Right ventricle myocardium inferior (tissue), 1 donor: ENCODE results near the gene ZFYVE16. TPM values are rescaled to one million over a fixed set of nuclear protein-coding genes. Genes with fewer than 3 reads are reported as not detected.
A peak's percentile ranks its signal among the peaks of the same experiment; 100 is the strongest.
"Not testable (repeated sequence)": the region's sequence is repeated elsewhere in the genome, so short reads cannot be mapped to it uniquely, and the experiment has no call there.

Source experiments
- ATAC-seq: fragments of 200-7000 bp; cut with Tn5 transposase; one replicate; pipeline ENCODE4 v1.9.1; 2020; ENCODE audit warnings: mild to moderate bottlenecking, moderate library complexity
- DNase-seq: peaks from one replicate; pipeline ENCODE4 v3.0.0; 2021; ENCODE audit errors: missing footprints
- intact Hi-C: fragments of 100-400 bp; cut with DNase I; formaldehyde crosslinking; loops from one replicate; pipeline ENCODE4 v1.11.0; 2022
- total RNA-seq: library from RNA; stranded (reverse); fragmentation: NEBNext Ultra II Directional; extraction: Animal tissue kit (Norgen Biotek cat#: 25700); gene quantifications from one replicate; pipeline ENCODE4 v1.2.1, GENCODE V29; 2021
- donor health status: DM: no; HTN: yes; CAD: no; lungs with severe emphysema.

The ZFYVE16 gene
- total RNA-seq, 1 donor from 2014 or later: 32.8 TPM

DNA sequence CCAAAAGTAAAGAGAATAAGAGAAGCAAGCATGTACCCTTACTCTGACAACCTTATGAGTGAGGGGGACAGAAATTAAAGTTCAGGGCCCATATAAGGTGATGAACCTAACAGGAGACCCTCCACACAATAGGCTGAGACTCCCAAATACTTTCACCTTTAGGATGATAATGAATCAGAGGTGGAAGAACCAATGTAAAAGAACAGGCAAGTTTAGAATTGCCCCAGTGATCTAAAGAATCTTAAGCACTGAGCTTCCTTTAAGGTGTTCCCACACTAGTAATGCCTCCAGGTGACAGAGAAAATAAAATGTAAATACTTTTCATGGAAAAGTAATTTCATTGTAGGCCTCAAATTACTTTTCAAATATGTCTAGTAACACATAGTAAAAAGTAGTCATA, 71.8 kb downstream of the ZFYVE16 start:
- ATAC-seq: no peak
- intact Hi-C loops: loop anchor here (10.0 kb wide), 1 partner anchor 715 kb away; no protein-coding TSS in a partner anchor
- no peak for DNase-seq

DNA sequence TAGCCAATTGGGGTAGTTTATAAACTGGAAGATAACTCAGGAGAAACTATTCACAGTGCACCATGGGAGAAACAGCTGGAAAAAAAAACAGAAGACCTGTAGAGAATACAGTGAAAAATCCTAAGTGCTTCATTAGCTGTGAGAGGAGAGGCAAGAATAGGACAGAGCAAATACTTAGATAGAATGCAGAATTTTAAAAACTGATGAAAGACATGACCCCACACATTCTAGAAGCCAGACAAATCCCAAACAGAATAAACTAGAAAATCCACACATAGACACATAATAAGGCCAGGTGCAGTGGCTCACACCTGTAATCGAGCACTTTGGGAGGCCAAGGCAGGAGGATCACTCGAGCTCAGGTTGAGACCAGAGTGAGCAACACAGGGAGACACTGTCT, 72.5 kb downstream of the ZFYVE16 start:
- intact Hi-C loops: loop anchor here (10.0 kb wide), 1 partner anchor 714 kb away; no protein-coding TSS in a partner anchor
- ATAC-seq (no peak), DNase-seq (no peak)

DNA sequence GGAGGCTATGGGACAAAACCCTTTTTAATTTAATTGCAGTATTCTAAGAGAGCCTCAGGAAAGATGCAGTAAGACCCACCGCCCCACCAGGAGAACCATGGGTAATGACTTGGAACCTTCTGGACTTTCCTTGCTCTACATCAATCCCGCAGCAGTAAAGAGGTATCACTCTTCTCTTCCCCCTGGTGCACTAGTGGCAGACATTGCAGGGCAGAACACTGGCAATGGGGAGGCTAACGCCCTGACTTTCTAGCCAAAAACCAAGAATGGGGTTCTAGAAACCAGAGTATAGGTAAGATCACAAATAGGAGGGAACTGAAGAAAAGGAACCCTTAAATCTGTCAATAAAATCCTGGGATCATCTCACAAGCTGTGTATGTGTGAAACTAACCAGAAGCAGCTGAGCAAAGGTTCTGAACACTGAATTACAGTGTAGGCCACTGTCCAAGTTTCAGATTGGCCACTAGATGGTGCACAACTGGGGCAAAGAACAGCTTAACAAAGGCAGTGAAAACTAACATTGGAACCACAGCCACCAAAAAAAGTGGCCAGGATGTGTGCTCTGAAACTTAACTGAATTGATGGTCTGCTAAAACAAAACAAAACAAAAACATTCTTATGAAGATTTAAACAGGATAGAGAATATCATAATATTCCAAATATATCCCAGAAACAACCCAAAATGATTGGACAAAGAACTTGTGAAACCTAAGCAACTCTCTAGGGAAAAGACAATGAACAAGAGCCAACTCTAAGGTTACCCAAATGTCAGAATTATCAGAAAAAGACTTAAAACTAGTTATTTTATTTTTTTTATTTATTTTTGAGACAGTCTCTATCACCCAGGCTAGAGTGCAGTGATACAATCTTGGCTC, 73.4 kb downstream of the ZFYVE16 start:
- no peak for ATAC-seq
- DNase-seq: no peak
- intact Hi-C loops: loop anchor here (10.0 kb wide), 1 partner anchor 714 kb away; no protein-coding TSS in a partner anchor

DNA sequence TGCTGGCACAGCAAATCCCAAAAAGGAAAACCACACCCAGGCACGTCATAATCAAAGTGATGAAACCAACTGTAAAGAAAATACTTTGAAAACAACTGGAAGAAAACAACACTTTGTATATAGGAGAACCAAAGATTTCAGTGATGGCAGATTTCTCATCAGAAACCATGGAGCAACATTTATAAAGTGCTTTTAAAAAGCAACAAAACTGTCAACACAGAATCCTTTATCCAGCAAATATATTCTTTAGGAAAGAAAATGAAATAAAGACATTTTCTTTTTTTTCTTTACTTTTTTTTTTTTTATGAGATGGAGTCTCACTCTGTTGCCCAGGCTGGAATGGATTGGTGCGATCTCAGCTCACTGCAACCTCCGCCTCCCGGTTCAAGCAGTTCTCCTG, 74.7 kb downstream of the ZFYVE16 start:
- DNase-seq (no peak), ATAC-seq (no peak)
- intact Hi-C loops: loop anchor here (10.0 kb wide), 1 partner anchor 712 kb away; no protein-coding TSS in a partner anchor

DNA sequence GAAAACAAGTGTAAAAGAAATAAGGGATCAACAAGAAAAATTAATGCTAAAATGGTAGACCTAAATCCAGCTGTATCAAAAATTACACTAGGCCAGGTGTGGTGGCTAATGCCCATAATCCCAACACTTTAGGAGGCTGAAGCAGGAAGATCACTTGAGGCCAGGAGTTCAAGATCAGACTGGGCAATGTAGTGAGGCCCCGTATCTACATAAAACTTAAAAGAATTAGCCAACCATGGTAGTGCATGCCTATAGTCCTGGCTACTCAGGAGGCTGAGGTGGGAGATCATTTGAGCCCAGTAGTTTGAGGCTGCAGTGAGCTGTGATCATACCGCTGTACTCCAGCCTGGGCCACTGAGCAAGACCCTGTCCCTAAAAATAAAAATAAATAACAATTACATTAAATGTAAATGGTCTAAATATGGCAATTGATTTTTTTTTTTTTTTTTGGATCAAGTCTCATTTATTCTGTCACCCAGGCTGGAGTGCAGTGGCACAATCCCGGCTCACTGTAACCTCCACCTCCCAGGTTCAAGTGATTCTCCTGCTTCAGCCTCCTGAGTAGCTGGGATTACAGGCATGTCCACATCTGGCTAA, 75.9 kb downstream of the ZFYVE16 start:
- DNase-seq: no peak
- intact Hi-C loops: loop anchor here (10.0 kb wide), 1 partner anchor 711 kb away; no protein-coding TSS in a partner anchor
- no peak for ATAC-seq

DNA sequence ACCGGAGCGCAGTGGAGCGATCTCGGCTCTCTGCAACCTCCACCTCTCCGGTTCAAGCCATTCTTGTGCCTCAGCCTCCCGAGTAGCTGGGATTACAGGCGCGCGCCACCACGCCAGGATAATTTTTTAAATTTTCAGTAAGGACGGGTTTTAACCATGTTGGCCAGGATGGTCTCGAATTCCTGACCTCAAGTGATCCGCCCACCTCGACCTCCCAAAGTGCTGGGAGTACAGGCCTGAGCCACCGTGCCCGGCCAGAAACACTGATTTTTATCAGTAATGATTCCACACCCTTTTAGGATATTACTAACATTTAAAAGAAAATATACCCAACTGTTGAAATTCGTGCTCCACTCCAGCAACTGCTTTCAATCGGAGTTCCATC, 79.6 kb downstream of the ZFYVE16 start:
- no peak for ATAC-seq
- no peak for DNase-seq

DNA sequence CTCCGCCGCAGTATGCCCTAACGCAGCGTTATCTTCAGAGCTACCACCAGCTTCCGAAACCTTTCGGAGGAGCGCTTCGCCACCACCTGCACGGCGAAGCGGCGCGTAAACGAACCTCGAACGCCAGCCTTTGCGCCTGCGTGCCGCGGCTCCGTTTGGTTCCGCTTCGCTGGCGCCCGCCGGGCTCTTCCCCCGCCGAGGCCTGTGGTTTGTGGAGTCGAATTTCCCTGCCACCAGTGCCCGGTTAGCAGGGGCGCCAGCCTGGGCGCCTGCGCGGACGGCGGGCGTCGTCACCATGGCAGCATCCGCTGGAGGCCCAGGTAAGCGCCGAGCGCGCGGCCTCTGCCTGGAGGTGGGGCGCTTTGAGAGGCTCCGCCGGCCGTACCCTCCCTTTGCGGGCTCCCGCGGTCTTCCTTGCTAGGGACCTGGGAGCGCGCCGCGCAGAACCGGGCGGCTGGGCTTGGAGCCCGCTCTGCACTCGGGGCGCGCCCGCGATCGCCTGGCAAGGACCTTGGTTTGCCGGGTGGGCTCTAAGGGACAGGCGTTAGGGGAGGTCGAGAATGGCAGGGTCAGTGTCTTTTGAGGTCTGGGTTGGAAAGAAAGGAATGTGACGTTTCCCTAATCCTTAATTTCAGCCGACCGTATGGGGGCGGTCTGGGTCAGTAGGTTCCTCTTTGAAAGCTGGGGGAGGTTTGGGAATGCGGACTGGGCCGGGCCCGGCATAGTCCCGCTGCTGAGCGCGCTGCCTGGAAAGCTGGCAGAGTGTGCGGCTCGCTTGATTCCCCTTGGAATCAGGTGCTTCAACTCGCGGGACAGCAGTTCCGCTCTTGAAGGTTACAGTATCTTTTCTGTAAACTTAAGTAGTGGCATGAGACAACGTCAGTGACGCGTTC, 80.2 kb downstream of the ZFYVE16 start, which contains the start of gene FAM151B:
TSS of gene FAM151B (plus strand) at position 272 of the 893 bp plus-strand sequence. CDS start at position 296, 24 bp downstream.
- intact Hi-C loops: loop anchor here (2.0 to 10.0 kb wide), 2 partner anchors 185 to 707 kb away; no protein-coding TSS in a partner anchor
- DNase-seq (peak; percentile 92), ATAC-seq (peak; percentile 93)

More for the DNA sequence above, 79.6 kb downstream of the ZFYVE16 start:
- intact Hi-C loops: loop anchor here (10.0 kb wide), 1 partner anchor 707 kb away; no protein-coding TSS in a partner anchor

DNA sequence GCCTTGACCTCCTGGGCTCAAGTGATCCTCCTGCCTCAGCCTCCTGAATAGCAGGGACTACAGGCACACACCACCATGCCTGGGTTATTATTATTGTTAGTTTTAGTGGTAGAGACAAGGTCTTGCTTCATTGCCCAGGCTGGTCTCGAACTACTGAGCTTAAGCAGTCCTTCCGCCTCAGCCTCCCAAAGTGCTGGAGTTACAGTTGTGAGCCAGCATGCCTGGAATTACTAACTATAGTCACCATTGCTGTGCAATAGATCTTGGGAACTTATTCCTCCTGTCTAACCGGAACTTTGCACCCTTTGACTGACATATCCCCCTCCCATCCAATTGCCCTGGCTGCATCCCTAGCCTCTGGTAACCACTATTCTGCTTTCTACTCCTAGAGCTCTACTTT, 83.4 kb downstream of the ZFYVE16 start:
- ATAC-seq: no peak
- intact Hi-C loops: no loop called here
- DNase-seq: no peak

DNA sequence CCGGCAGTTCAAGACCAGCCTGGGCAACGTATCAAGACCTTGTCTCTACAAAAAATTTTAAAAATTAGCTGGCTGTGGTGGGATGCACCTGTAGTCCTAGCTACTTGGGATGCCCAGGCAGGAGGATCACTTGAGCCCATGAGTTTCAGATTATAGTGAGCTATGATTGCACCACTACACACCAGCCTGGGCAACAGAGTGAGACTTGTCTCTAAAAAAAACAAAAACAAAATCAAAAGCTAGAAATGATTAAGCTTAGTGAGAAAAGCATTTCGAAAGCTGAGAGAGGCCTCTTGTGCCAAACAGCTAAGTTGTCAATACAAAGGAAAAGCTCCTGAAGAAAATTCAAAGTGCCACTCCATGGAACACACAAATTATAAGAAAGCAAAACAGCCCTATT, 84.9 kb downstream of the ZFYVE16 start:
- ATAC-seq (no peak), DNase-seq (no peak)
- intact Hi-C loops: no loop called here

DNA sequence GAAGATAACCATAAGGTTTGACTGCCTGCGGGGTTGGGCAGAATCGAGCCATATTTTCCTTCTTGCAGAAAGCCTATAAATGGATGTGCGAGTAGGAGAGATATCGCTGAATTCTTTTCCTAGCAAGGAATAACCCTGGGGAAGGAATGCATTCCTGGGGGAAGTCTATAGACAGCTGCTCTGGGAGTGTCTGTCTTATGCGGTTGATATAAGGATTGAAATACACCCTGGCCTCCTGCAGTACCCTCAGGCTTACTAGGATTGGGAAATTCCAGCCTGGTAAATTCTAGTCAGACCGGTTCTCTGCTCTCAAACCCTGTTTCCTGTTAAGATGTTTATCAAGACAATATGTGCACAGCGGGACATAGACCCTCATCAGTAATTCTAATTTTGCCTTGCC, 85.6 kb downstream of the ZFYVE16 start:
- ATAC-seq, DNase-seq, intact Hi-C loops: not testable (repeated sequence)

DNA sequence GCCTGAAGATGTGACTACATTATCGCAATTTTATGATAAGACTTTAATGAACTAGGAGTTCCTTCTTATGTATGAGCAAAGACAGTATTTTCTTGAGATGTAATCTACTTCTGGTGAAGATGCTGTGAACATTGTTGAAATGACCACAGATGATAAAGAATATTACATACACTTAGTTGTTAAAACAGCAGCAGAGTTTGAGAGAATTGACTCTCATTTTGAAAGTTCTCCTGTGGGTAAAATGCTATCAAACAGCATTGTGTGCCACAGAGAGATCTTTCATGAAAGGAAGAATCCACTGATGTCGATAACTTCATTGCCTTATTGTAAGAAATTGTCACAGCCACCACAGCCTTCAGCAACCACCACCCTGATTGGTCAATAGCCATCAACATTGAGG, 88.0 kb downstream of the ZFYVE16 start:
- intact Hi-C loops: no loop called here
- no peak for ATAC-seq
- DNase-seq: no peak

DNA sequence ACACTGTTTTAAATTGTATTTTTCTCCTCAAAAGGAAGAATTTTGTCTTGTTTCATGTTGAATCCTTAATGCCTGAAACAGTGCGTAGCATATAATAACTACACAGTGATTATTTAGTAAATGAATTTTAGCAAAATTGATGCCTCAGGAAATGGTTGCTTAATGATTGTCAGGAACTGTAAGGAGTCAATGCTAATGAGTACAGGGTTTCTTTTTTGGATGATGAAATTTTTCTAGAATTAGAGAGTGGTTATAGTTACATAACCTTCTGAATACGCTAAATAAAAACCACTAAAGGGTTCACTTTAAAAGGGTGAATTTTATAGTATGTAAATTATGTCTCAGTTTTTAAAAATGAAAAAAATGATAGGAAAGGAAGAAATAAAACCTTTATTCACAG, 94.9 kb downstream of the ZFYVE16 start:
- intact Hi-C loops: no loop called here
- ATAC-seq (no peak), DNase-seq (no peak)

DNA sequence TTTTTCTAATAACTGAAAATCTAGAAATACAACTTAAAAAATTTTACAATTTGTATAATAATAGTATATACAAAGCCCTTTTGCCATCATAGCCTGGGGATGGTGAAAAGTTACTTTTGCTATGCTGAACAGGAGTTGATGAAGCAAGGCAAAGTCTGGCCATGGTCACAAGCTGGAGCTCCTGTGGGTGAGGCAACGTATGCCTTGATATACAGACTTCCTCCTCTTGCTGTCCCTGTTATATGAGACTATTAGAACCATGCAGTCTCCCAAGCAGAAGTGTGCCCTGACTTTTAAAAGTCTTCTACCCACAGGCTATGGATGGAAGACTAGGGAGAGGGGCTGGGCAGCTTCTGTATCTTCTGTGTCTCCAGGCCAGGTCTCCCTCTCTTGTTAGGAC, 95.8 kb downstream of the ZFYVE16 start:
- ATAC-seq (no peak), DNase-seq (no peak)
- intact Hi-C loops: no loop called here

DNA sequence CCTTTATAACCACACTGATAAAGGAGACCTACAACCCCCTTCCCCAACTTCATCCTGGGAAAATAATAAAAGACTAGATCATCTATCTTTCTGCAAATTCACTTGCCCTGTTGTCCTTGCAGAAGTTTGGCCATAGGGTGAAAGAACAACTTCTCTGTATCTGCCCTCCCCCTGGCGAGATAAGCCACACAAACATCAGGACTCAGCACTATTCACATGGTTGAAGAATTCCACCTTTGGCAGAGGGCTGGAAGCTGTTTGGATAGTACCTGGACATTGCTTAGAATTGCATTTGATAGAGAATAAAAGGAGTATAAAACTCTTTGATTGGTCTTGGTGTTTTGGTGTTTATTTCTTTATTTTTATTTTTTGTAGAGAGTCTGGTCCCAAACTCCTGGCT, 97.0 kb downstream of the ZFYVE16 start:
- ATAC-seq (no peak), DNase-seq (no peak)
- intact Hi-C loops: no loop called here

DNA sequence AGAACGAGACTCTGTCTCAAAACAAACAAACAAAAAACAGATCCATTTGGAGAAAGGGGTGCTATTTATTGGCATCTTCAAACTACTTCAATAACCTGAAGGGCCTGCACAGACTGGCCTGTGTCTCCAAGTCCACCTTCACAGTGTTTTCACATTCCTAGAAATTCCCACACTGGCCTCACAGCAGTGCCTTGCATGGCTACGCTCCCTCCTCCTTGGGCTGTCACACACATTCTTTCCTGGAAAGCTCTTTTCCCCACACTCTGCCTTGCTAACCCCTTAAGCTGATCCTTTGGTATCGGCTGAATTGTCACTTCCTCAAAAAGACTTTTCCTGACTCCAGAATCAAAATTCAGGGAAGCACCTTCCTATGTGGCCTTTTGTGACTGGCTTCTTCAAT, 99.8 kb downstream of the ZFYVE16 start:
- ATAC-seq: no peak
- intact Hi-C loops: no loop called here
- no peak for DNase-seq

DNA sequence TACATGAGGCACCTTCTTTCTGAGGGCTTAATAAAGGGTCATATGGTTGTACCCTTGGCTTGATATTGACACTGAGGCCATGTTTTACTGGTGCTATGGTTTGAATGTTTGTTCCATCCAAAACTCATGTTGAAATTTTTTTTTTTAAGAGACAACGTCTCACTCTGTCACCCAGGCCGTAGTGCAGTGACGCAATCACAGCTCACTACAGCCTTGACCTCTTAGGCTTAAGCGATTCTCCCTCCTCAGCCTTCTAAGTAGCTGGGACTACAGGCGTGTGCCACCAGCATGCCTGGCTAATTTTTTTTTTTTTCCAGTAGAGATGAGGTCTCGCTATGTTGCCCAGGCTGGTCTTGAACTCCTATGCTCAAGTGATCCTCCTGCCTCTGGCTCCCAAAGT, 101.0 kb downstream of the ZFYVE16 start:
- ATAC-seq (no peak), DNase-seq (no peak)
- intact Hi-C loops: no loop called here

DNA sequence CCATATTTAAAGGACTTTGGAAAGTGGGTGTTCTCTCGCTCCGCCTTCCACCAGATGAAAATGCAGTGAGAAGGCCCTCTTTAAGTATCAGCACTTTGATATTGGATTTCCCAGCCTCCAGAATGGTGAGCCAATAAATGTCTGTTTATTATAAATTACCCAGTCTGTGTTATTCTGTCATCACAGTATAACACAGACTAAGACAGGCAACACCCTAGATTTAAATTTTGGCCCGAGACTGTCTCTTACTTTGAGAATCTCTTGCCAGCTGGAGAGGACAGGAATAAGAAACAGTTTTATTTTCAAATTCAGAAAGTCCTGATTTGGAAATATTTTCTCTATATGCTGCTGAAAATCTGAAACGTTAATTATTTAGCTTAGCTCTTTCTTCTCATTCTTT, 101.5 kb downstream of the ZFYVE16 start:
- DNase-seq (no peak), ATAC-seq (no peak)
- intact Hi-C loops: no loop called here

DNA sequence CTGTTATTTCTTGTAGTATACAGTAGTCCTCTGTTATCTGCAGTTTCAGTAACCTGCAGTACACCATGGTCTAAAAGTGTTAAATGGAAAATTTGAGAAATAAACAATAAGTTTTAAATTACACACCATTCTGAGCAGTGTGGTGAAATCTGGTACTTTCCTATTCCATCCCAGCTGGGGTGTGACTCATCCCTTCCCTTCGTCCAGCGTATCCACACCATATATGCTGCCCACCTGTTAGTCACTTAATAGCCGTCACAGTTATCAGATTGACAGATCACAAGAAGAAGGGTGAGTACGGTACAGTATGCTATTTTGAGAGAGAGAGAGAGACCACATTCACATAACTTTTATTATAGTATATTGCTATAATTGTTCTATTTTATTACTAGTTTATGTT, 109.0 kb downstream of the ZFYVE16 start:
- intact Hi-C loops: no loop called here
- DNase-seq (no peak), ATAC-seq (no peak)
